Prostate gland (tissue), 2 donors: ENCODE data around the gene TRIM69.

Source experiments
- POLR2A ChIP-seq: fragments of 450-650 bp; IDR thresholded peaks from one replicate; pipeline ENCODE4 v1.6.1; 2016; ENCODE audit warnings: antibody characterized with exemption, mild to moderate bottlenecking
- POLR2AphosphoS5 ChIP-seq: sonication (generic); formaldehyde crosslinking; IDR thresholded peaks from one replicate; pipeline ENCODE4 v1.6.1; 2017; ENCODE audit warnings: antibody characterized with exemption
- TF ChIP-seq, protein P1 (sequence below), 4 experiments: fragments of 200-600 bp in 2 of 4; fragments of 450-650 bp in 2 of 4; sonication (generic) in 2 of 4; IDR thresholded peaks; 1 replicate in 3 of 4; 2 replicates in 1 of 4; pipeline ENCODE4 v1.5.1; 2016 to 2019; ENCODE audit warnings: antibody characterized with exemption in 4 of 4, mild to moderate bottlenecking in 2 of 4, moderate library complexity in 2 of 4

DNA sequence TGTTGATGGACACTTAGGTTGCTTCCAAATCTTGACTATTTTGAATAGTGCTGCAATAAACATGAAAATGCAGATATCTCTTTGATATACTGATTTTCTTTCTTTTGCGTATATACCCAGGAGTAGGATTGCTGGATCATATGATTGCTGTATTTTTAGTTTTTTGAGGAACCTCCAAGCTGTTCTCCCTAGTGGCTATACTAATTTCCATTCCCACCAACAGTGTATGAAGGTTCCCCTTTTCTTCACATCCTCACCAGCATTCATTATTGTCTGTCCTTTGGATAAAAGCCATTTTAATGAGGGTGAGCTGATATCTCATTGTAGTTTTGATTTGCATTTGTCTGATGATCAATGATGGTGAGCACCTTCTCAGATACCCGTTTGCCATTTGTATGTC, 37.7 kb upstream of the TRIM69 start:
- TF ChIP-seq, protein P1, sequence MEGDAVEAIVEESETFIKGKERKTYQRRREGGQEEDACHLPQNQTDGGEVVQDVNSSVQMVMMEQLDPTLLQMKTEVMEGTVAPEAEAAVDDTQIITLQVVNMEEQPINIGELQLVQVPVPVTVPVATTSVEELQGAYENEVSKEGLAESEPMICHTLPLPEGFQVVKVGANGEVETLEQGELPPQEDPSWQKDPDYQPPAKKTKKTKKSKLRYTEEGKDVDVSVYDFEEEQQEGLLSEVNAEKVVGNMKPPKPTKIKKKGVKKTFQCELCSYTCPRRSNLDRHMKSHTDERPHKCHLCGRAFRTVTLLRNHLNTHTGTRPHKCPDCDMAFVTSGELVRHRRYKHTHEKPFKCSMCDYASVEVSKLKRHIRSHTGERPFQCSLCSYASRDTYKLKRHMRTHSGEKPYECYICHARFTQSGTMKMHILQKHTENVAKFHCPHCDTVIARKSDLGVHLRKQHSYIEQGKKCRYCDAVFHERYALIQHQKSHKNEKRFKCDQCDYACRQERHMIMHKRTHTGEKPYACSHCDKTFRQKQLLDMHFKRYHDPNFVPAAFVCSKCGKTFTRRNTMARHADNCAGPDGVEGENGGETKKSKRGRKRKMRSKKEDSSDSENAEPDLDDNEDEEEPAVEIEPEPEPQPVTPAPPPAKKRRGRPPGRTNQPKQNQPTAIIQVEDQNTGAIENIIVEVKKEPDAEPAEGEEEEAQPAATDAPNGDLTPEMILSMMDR (IDR thresholded peaks at IDR 0.05) = no peak
- TF ChIP-seq POLR2A (no peak), POLR2AphosphoS5 (no peak)
